ENCODE data around the gene ATP9B.
"Not testable (repeated sequence)": the region's sequence is repeated elsewhere in the genome, so short reads cannot be mapped to it uniquely, and the experiment has no call there.

Gene ATP9B

DNA sequence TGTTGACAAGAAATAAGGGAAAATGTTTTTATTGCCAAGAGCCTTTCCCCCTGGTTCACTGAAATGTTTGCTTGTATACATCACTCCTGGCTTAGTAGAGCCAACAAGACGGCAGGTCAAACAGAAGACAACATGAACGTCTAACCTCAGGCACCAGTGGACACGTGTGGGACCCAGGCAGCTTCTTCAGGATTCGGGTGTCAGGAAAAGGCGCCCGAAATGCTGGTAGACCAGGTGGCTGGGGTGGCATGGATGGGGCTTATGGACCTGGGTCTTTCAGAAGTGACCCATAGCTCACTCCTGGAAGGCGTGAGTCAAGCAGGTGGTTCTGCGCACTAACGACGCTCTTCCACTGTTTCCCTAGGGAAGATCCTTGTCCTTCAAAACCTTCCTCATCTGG lies 303.3 kb downstream of the ATP9B start:
- no peak for DNase-seq

DNA sequence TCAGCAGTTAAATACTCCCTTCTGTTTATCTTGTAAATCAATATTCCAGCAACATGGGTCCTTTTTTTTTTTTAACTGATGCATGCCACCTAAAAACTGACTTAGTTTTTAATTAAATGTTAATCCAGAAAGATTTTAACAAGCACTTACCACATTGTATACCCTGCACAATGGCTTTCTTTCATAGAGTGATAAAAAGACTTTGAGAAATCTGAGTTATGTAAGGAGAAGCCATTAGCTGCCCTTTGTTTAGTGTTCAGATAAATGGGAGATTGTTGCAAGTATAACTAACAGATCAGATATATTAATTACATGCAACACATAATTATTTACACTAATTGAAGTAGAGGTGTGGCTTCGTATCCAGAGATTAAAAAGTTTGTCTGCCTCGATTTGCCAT lies 303.8 kb downstream of the ATP9B start:
- DNase-seq, result no peak

- no peak for DNase-seq
Observed at GRCh38 chr18:79373736-79374135, 304.5 kb downstream of the ATP9B start.

- no peak for DNase-seq
Observed at GRCh38 chr18:79374408-79375171, 305.4 kb downstream of the ATP9B start.

- DNase-seq, result no peak
Observed at GRCh38 chr18:79375441-79376154, 306.4 kb downstream of the ATP9B start.

GRCh38 chr18:79376661-79377060 lies 307.5 kb downstream of the ATP9B start:
- DNase-seq, result not testable (repeated sequence)

DNA sequence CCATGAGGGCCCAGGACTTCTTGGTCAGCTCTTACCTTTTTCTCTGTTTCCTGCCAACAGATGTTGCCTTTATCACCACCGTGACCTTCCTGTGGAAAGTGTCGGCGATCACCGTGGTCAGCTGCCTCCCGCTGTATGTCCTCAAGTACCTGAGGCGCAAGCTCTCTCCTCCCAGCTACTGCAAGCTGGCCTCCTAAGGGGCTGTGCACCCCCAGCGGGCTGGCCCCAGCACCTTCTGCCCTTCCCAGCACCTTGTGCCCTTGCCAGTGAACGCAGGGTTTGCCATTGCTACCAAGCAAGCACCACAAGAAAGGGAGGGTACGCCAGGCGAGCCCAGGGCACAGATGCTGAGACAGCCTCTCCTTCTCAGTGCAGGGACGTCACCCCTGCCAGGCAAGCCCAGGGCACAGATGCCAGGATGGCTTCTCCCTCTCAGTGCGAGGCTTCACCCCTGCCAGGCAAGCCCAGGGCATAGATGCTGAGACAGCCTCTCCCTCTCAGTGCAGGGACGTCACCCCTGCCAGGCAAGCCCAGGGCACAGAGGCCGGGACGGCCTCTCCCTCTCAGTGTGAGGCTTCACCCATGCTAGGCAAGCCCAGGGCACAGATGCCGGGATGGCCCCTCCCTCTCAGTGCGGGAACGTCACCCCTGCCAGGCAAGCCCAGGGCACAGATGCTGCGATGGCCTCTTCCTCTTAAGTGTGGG lies 308.1 kb downstream of the ATP9B start:
- no peak for DNase-seq

GRCh38 chr18:79378536-79379250 lies 309.5 kb downstream of the ATP9B start:
- peak; percentile 46 for DNase-seq

- DNase-seq, result no peak
Observed at GRCh38 chr18:79379251-79379905, 310.2 kb downstream of the ATP9B start.

- DNase-seq, result no peak
Observed at GRCh38 chr18:79379931-79380815, 311.0 kb downstream of the ATP9B start.

- peak; percentile 11 for DNase-seq
Observed at GRCh38 chr18:79380816-79381806, 311.9 kb downstream of the ATP9B start.

DNA sequence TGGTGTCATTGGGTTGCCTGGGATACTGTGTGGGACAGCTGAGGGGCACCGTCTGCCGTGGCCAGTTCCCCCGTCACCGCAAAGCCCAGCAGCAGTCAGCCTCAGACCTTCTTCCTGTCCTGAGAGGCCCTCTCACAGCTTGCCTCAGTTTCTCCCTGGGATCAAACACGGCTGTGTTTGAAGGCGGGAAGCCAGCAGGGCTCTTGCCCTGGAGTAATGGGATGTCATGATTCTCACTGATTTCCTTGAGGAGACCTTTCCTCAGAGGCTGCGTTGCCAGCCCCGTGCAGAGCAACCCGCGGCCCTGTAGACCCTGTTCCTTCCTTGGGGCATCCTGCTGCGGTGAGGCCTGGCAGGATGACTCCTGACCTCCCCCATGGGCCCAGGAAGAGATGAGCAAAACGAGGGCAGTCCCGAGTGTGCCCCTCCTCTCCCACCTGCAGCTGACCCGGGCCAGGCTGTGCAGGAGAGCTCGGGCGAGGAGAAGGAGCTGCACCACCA lies 312.7 kb downstream of the ATP9B start:
- DNase-seq, result no peak

DNA sequence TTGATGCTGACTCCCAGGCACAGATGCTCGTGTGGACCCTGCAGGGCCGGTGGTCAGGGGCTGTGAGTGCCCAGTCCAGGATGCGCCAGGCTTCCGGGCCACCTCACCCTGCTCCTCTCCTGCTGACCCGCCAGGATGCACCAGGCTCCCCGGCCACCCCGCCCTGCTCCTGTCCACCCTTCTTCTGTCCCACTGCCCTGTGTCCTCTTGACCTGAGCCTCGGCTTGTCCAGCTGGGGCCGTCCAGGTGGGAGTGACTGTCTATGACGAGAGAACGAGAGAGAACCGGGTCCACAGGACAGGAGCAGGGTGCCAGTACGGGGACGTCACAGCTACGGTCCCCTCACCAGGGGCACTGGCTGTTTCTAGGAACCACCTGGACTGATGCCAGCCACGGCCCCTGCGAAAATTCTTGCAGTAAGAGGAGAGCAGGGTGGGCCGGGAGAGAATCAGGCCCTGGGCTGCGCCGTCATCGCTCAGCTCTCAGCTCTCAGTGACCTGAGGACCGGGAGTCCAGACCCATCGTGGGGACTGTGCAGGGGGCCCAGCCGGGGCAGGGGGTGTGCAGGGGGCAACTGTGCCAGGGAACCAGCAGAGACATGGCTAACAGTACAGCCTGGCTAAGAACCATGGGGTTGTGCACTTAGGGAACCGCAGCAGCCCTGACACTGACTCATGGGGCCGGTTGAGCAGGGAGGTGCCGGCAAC lies 313.6 kb downstream of the ATP9B start:
- DNase-seq, result no peak

DNA sequence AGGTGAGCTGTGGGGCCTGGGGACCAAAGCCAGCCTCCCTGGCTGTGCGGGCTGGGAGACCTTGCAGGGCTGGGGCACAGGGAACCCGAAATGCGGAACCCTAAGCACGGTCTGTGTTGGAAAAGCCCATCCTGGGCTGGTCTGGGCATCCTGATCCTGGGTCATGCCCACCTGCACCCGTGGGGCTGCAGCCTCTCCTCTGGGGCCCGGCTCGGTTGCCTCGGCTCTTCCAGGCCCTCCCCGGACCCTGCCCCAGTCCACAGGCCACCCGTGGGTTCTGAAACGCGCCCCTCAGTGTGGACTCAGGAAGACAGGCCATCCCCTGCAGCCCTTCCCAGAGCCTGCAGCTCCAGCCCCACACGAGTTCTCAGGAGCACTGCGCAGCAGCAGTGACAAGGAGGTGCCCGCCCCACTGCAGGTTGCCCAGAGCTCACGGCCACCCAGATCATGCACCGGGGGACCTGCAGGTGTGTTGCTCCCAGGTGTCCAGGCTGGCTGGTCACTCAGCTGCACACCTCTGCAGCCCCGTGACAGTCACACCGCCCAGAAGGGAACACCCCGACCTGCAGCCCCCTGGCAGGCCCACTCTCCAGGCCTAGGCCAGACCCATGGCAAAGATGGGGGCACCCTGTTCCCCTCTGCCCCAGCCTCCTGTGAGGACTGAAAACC lies 314.3 kb downstream of the ATP9B start:
- DNase-seq, result no peak

DNA sequence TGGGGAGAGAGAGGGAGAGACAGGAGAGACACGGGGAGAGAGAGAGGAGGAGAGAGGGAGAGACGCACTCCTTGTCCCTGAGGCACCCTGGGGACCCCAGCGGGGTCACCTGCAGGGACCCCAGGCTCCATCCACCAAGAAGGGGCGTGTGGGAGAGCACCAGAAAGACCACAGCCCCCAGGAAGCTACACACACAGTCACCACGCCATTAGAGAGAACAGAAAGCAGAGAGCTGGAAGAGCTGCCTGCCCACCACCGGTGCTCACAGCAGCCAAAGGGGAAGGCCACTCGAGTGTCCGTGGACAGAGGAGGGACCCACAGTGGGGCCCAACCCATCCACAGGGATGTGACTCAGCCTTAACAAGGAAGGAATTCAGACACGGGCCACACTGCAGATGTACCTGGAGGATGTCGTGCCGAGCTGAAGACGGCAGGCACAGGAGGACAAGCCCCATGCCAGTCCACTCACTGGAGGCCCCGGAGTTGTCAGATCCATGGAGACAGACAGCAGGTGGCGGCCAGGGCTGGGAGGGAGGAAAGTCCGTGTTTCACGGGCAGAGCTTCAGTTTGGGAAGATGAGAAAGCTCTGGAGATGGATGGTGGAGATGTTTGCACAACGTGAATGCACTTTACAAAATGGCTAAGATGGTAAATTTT lies 315.1 kb downstream of the ATP9B start:
- DNase-seq, result no peak

DNA sequence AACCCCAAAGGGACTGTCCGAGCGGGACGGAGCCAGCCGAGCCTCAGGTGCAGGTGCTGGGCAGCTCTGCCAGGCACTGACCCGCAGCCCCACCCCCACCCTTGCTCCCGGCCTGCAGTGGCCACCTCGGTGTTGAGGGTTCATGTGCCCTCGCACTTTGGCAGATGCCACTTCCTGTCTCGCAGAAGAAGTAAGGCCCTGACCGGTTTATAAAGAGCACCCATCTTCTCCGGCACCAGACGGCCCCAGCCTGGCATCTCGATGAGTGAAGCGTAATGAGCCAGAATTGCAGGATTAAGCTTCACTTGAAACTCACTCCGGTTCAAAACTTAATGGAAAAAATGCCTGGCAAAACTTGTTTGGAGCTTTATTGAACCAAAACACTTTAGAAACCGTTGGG lies 315.6 kb downstream of the ATP9B start:
- DNase-seq, result no peak

DNA sequence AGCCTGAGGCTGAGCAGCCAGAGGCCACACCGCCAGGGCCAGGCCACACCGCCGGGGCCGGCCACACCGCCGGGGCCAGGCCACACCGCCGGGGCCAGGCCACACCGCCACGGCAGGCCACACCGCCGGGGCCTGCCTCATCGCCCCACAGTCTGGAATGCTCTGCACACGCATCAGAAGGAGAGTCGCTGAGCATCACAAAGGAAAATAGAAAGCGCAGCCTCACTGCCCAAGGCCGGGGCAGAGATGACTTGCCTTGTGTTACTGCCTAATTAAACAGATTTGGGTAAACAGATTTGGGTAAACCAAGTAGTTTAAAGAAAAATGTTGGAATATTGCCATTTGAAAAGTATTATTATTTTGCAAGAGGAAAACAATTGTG lies 316.1 kb downstream of the ATP9B start:
- DNase-seq, result no peak

DNA sequence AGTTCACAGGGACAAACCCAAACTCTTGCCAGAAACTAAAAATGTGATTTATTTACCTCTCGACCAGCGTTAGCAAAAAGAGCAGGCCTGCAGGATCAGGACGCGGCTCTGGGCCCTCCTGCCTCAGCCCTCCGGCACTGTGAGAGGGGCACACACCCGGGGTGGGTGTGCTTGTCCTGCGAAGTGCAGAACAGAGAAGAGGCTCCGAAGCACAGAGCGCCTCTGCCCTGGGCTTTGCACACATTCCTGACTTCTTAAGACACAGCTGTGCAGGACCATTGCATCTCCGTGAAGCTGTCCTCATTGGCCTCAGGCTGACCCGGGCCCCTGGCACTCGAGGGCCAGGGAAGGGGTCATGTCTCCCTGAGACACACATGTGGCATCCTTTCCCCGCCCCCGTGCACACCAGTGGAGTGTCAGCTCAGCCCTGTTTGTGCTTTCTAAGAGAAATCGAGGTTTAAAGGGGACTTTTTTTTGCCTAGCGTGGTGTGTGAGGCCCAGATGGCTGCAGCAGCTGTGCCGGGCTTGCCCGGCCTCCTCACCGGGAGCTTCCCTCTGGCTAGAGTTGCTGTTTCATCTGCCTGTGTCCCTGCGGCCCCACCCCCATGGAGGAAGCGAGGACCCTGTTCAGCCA lies 316.6 kb downstream of the ATP9B start:
- no peak for DNase-seq
